LNCAP (cell line): ENCODE results near the gene ZNF580.

Experiments used
- TF ChIP-seq, protein P1 (sequence below): fragments of 450-650 bp; IDR thresholded peaks from 2 replicates; pipeline ENCODE4 v1.5.1; 2017; ENCODE audit warnings: mild to moderate bottlenecking

Gene ZNF580

GRCh38 chr19:55692681-55693081, 51.9 kb downstream of the ZNF580 start:
- TF ChIP-seq, protein P1, sequence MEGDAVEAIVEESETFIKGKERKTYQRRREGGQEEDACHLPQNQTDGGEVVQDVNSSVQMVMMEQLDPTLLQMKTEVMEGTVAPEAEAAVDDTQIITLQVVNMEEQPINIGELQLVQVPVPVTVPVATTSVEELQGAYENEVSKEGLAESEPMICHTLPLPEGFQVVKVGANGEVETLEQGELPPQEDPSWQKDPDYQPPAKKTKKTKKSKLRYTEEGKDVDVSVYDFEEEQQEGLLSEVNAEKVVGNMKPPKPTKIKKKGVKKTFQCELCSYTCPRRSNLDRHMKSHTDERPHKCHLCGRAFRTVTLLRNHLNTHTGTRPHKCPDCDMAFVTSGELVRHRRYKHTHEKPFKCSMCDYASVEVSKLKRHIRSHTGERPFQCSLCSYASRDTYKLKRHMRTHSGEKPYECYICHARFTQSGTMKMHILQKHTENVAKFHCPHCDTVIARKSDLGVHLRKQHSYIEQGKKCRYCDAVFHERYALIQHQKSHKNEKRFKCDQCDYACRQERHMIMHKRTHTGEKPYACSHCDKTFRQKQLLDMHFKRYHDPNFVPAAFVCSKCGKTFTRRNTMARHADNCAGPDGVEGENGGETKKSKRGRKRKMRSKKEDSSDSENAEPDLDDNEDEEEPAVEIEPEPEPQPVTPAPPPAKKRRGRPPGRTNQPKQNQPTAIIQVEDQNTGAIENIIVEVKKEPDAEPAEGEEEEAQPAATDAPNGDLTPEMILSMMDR: no peak
